ENCODE results near the gene ST3GAL3. TPM values are rescaled to one million over a fixed set of nuclear protein-coding genes. Genes with fewer than 3 reads are reported as not detected.
"Not testable (repeated sequence)": the region's sequence is repeated elsewhere in the genome, so short reads cannot be mapped to it uniquely, and the experiment has no call there.

Gene ST3GAL3
- total and polyA plus RNA-seq, 2 experiments from 2014 or later: 6.2 to 6.3 TPM

DNA sequence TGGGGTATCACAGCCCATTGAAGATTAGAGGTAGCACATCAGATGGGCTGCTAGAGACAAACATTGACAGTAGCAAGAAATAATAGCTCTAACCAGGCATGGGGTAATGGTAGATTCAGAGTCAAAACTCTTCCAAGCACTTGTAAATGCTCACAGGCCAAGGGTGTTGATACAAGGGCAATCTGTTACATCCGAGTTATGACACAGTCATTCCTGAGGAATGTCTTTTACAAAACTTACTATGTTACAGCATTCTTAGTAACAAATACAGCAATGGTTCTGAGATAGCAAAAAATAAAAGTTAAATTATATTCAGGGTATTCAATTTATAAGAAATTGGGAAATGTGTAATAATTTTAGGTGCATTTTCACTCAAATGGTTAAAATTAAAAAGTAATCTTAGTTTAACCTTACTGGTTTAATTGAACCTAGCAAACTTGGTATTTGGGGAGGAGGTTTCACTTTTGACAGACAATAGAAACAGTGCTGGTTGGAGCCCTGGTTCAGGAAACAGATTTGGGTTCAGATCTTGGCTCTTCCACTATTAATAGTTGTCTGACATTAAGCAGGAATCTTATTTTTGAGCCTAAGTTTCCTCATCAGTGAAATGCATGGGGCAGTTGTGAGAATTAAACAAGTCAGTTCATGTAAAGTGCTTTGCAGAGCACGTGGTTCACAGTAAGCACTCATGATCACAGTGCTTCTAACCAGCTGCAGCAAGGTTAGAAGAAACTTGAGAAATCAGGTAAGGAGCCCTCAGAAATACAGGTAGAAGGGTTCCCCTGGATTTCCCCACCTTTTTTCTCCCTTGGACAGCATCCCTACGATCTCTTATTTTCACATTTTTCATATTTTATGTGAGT lies 4.4 kb downstream of the ST3GAL3 start:
- no peak overlapping the region for H3K4me3 ChIP-seq
- H3K9me3 ChIP-seq (ENCODE audit: low read depth): no peaks in the 10 kb centered on the region
- H3K79me2 ChIP-seq: peaks cover 10% of the 10 kb centered on the region
- no peaks in the 10 kb centered on the region for H3K27me3 ChIP-seq
- TF ChIP-seq EZH2phosphoT487 (IDR thresholded peaks at IDR 0.05; ENCODE audit: low read depth, severe bottlenecking, unreplicated experiment) (no peak), CTCF (IDR thresholded peaks at IDR 0.05; ENCODE audit: poor library complexity) (no peak)
- H2AFZ ChIP-seq: no peak overlapping the region
- no peaks in the 10 kb centered on the region for H4K20me1 ChIP-seq (ENCODE audit: insufficient read depth, poor library complexity, severe bottlenecking)
- H3K4me1 ChIP-seq (ENCODE audit: insufficient read depth): no peaks in the 10 kb centered on the region
- no peak overlapping the region for H3K4me2 ChIP-seq
- H3K36me3 ChIP-seq (replicated peaks; ENCODE audit: insufficient read depth, low read depth): no peaks in the 10 kb centered on the region
- WGBS (ENCODE audit: low lambda C conversion rate, missing lambda C conversion rate): 87% methylated on average over 3 of the region's 3 CpGs
- no peak overlapping the region for H3K27ac ChIP-seq
- DNase-seq (ENCODE audit: low spot score): no peak
- H3K9me2 ChIP-seq (replicated peaks; ENCODE audit: insufficient read depth): no peaks in the 10 kb centered on the region

DNA sequence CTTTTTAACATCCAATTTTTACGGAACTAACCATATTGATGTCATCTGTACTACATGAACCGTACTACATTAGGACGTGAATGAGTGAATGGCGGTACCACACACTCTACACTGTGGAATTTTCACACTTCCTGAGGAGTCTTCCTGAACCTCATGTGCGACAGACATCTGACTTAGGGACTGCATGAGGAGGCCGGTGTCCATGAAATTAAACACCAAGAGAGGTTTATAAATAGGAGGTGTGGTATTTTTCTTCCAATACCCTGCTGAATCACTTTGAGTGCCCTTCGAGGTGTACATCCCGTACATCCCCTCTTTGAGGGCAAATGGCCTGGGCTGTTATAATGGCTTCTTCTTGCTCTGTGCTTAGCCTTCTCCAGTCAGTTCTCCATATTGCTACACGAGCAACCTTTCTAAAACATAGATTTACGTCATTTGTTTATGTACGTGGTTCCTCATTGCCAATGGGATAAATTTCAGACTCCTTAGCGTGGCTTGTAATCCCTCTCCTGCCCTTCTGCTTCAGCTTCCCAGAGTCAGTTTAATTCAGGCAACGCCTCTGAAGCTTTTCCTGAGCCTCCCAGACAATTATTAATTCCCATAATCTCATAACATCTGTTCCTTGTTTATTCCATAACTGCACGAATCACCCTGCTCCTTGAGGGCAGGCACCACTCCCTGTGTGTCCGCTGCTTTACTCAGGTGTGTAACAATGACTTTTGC lies 9.4 kb downstream of the ST3GAL3 start:
- Histone ChIP-seq H3K27ac (no peak overlapping the region), H3K4me1 (ENCODE audit: insufficient read depth) (no peaks in the 10 kb centered on the region), H3K79me2 (peaks cover 7% of the 10 kb centered on the region), H3K4me2 (no peak overlapping the region), H3K9me2 (replicated peaks; ENCODE audit: insufficient read depth) (no peaks in the 10 kb centered on the region), H3K4me3 (no peak overlapping the region), H3K27me3 (no peaks in the 10 kb centered on the region), H4K20me1 (ENCODE audit: insufficient read depth, poor library complexity, severe bottlenecking) (no peaks in the 10 kb centered on the region), H3K36me3 (replicated peaks; ENCODE audit: insufficient read depth, low read depth) (no peaks in the 10 kb centered on the region), H2AFZ (no peak overlapping the region), H3K9me3 (ENCODE audit: low read depth) (no peaks in the 10 kb centered on the region)
- 89% methylated on average over 15 of the region's 15 CpGs for WGBS (ENCODE audit: low lambda C conversion rate, missing lambda C conversion rate)
- DNase-seq (ENCODE audit: low spot score): no peak
- TF ChIP-seq EZH2 (IDR thresholded peaks at IDR 0.05; ENCODE audit: borderline replicate concordance): no peak
- TF ChIP-seq EZH2phosphoT487 (IDR thresholded peaks at IDR 0.05; ENCODE audit: low read depth, severe bottlenecking, unreplicated experiment): no peak
- no peak for TF ChIP-seq CTCF (IDR thresholded peaks at IDR 0.05; ENCODE audit: poor library complexity)

DNA sequence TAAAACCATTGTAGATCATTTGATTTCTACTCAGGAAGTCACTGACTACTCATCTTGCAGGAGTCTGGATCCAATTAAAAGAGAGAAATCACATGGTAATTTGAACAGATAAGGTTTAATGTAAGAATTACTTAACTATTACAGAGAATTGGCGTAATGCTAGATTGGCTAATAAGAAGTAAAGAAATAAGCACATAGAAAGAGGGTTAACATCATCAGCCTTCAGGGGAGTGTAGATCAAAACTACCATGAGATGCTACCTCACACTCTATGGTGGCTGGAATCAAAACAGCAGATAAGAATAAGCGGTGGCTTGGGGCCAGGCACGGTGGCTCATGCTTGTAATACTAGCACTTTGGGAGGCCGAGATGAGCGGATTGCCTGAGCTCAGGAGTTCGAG lies 11.7 kb downstream of the ST3GAL3 start:
- TF ChIP-seq CTCF (IDR thresholded peaks at IDR 0.05; ENCODE audit: poor library complexity): no peak
- TF ChIP-seq EZH2phosphoT487 (IDR thresholded peaks at IDR 0.05; ENCODE audit: low read depth, severe bottlenecking, unreplicated experiment): no peak
- no peak for TF ChIP-seq EZH2 (IDR thresholded peaks at IDR 0.05; ENCODE audit: borderline replicate concordance)
- Histone ChIP-seq H3K4me1 (ENCODE audit: insufficient read depth) (no peaks in the 10 kb centered on the region), H3K4me2 (no peak overlapping the region), H3K27me3 (no peaks in the 10 kb centered on the region), H3K36me3 (replicated peaks; ENCODE audit: insufficient read depth, low read depth) (no peaks in the 10 kb centered on the region), H4K20me1 (ENCODE audit: insufficient read depth, poor library complexity, severe bottlenecking) (no peaks in the 10 kb centered on the region), H2AFZ (no peak overlapping the region), H3K27ac (no peak overlapping the region), H3K4me3 (no peak overlapping the region), H3K79me2 (no peaks in the 10 kb centered on the region), H3K9me2 (replicated peaks; ENCODE audit: insufficient read depth) (no peaks in the 10 kb centered on the region), H3K9me3 (ENCODE audit: low read depth) (no peaks in the 10 kb centered on the region)
- WGBS (ENCODE audit: low lambda C conversion rate, missing lambda C conversion rate): 88% methylated on average over 6 of the region's 6 CpGs
- DNase-seq (ENCODE audit: low spot score): no peak

DNA sequence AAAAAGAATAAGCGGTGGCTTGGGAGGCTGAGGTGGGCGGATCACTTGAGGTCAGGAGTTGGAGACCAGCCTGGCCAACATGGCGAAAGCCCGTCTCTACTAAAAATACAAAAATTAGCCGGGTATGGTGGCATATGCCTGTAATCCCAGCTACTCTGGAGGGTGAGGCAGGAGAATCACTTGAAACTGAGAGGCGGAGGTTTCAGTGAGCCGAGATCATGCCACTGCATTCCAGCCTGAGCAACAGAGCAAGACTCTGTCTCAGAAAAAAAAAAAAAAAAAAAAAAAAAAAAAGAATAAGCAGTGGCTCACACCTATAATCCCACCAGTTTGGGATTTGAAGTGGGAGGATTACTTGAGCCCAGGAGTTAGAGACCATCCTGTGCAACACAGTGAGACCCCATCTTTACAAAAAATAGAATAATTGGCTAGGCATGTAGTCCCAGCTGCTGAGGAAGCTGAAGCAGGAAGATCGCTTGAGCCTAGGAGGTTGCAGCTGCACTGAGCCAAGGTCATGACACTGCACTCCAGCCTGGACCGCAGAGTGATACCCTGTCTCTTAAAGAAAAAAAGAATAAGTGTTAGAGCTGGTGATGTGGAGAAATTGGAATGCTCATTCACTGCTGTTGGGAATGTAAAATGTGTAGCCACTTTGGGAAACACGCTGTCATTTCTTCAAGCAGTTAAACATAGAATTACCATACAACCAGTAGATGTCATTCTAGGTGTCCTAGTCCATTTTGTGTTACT lies 12.5 kb downstream of the ST3GAL3 start:
- H3K4me3 ChIP-seq; H3K4me2 ChIP-seq; H3K79me2 ChIP-seq; H3K9me3 ChIP-seq (ENCODE audit: low read depth); H3K36me3 ChIP-seq (replicated peaks; ENCODE audit: insufficient read depth, low read depth); H3K27me3 ChIP-seq; H4K20me1 ChIP-seq (ENCODE audit: insufficient read depth, poor library complexity, severe bottlenecking); H3K4me1 ChIP-seq (ENCODE audit: insufficient read depth); H3K9me2 ChIP-seq (replicated peaks; ENCODE audit: insufficient read depth); DNase-seq (ENCODE audit: low spot score); H3K27ac ChIP-seq; H2AFZ ChIP-seq: not testable (repeated sequence)
- 94% methylated on average over 10 of the region's 10 CpGs for WGBS (ENCODE audit: low lambda C conversion rate, missing lambda C conversion rate)

All from hepatocyte (in vitro differentiated cells).